ENCODE data around the gene ADORA1. TPM values are rescaled to one million over a fixed set of nuclear protein-coding genes. Genes with fewer than 3 reads are reported as not detected.

The ADORA1 gene
- total and polyA plus RNA-seq, 2 donors (not counting 1 experiment from before 2014, with no cell fraction given) = not detected

DNA sequence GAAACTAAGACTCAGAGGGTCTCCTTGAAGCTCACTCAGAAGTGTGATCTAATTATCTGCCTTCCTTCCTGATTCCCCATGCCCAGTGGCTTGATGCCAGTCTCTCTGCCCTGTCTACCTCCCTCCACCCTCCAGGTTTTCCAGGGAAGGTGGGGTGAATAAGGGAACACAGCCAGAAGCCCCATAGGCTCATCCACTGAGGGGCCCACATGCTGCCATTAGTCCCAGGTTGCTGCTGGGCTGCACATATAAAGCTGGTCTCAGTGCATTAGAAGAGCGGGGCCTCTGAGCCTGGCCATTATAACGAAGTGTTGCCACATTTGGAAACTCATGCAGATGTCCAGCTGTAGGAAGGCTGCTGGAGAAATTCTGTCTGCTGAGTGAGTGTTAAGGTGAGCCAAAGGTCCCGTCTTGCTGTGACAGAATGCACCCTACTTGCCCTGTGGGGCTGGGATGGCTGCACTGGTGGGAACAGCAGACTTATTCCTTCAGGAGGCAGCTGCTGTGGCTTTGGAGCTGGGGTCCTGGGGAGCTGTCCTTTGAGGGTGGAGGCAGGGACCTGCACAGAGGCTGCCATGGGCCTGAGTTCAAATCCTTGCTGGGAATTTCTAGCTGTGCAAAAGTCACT lies 2.9 kb downstream of the ADORA1 start:
- WGBS (ENCODE audit: insufficient coverage) = 78% methylated on average over 3 of the region's 3 CpGs
- H3K9me3 Mint-ChIP-seq (ENCODE audit: insufficient read depth) = no peaks in the 10 kb centered on the region
- no peaks in the 10 kb centered on the region for H3K36me3 ChIP-seq (replicated peaks in 1 of 2; ENCODE audit: control extremely low read depth in 1 of 2, control insufficient read depth in 1 of 2, extremely low read depth in 1 of 2, insufficient read depth in 2 of 2, low read length in 1 of 2)
- peaks cover 0 to 6% (median 0%) of the 10 kb centered on the region in 3 donors for H3K9me3 ChIP-seq (ENCODE audit: control extremely low read depth in 1 of 3, control insufficient read depth in 2 of 3, insufficient read depth in 1 of 3, low read length in 2 of 3)
- no peak overlapping the region for H3K9ac ChIP-seq (ENCODE audit: low read length)
- no peak overlapping the region for H3K4me3 Mint-ChIP-seq
- ATAC-seq (ENCODE audit: low read depth) (no peak), DNase-seq (no peak)
- H3K4me1 ChIP-seq (ENCODE audit: control insufficient read depth in 2 of 2, insufficient read depth in 2 of 2, low read length in 2 of 2) = peaks cover 7 to 12% of the 10 kb centered on the region in 2 donors
- POLR2A ChIA-PET = no interaction called here
- H3K27ac ChIP-seq (ENCODE audit: low read length in 2 of 2) = no peak overlapping the region
- peaks cover 0 to 37% (median 16%) of the 10 kb centered on the region in 4 experiments for H3K27me3 ChIP-seq (replicated peaks in 1 of 4; ENCODE audit: control extremely low read depth in 1 of 4, control insufficient read depth in 3 of 4, insufficient read depth in 4 of 4, low read length in 3 of 4)
- H4K20me1 ChIP-seq (ENCODE audit: control insufficient read depth, insufficient read depth, low read length, poor library complexity, severe bottlenecking) = no peaks in the 10 kb centered on the region
- peaks cover 45% of the 10 kb centered on the region for H3K27me3 Mint-ChIP-seq
- CTCF ChIA-PET = no interaction called here
- no peak overlapping the region for H3K4me3 ChIP-seq (ENCODE audit: control extremely low read depth in 1 of 5, extremely low read depth in 1 of 5, insufficient read depth in 1 of 5, low read depth in 2 of 5, low read length in 4 of 5)
- H3K4me1 Mint-ChIP-seq = peaks cover 9% of the 10 kb centered on the region
- H3K79me2 ChIP-seq (ENCODE audit: control insufficient read depth, insufficient read depth, low read length) = no peaks in the 10 kb centered on the region
- TF ChIP-seq, protein P1, sequence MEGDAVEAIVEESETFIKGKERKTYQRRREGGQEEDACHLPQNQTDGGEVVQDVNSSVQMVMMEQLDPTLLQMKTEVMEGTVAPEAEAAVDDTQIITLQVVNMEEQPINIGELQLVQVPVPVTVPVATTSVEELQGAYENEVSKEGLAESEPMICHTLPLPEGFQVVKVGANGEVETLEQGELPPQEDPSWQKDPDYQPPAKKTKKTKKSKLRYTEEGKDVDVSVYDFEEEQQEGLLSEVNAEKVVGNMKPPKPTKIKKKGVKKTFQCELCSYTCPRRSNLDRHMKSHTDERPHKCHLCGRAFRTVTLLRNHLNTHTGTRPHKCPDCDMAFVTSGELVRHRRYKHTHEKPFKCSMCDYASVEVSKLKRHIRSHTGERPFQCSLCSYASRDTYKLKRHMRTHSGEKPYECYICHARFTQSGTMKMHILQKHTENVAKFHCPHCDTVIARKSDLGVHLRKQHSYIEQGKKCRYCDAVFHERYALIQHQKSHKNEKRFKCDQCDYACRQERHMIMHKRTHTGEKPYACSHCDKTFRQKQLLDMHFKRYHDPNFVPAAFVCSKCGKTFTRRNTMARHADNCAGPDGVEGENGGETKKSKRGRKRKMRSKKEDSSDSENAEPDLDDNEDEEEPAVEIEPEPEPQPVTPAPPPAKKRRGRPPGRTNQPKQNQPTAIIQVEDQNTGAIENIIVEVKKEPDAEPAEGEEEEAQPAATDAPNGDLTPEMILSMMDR (IDR thresholded peaks at IDR 0.05) = no peak
- TF ChIP-seq EZH2 (IDR thresholded peaks at IDR 0.05; ENCODE audit: borderline replicate concordance, insufficient read depth, low read depth, low read length, poor library complexity, severe bottlenecking) = no peak
- H2AFZ ChIP-seq (ENCODE audit: insufficient read depth, low read depth, low read length, poor library complexity, severe bottlenecking) = no peak overlapping the region
- no peak overlapping the region for H3K27ac Mint-ChIP-seq
- H3K4me2 ChIP-seq (replicated peaks; ENCODE audit: low read depth, low read length, poor library complexity, severe bottlenecking) = no peak overlapping the region
- intact Hi-C loops (cut with micrococcal nuclease) = no loop called here

DNA sequence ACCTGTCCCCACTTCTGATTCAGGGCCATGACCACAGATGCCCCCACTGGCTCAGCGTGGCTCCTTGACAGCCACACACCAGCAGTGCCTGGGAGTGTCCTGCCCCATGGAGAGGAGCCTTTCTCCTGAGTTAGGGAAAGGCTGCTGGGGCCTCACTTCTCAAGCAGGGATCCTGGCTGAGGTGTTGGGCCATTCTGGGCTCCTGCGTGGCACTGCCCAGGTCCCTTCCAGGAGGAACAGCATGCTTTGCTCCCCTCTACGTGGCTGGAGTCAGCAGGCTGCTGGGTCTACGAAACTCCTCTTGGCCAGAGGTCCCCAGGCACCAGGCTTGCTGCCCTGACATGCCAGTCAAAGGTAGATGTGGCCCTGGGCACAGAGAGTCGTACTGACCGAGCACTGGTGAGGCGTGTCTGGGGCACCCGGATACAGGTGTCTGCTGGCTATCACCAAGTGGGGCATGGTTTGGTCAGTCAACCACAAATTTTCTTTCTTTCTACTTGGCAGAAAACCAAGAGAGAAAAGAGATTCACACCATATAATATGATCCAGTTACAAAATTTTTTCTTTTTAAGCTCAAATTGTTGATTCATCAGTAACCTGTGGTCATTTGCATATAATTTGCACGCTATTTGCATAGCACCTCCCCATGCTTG lies 4.1 kb downstream of the ADORA1 start:
- DNase-seq (no peak), ATAC-seq (ENCODE audit: low read depth) (no peak)
- no peak overlapping the region for H3K27ac ChIP-seq (ENCODE audit: low read length in 2 of 2)
- H3K4me3 ChIP-seq (ENCODE audit: control extremely low read depth in 1 of 5, extremely low read depth in 1 of 5, insufficient read depth in 1 of 5, low read depth in 2 of 5, low read length in 4 of 5) = no peak overlapping the region
- 95% methylated on average over 8 of the region's 9 CpGs for WGBS (ENCODE audit: insufficient coverage)
- CTCF ChIA-PET = no interaction called here
- TF ChIP-seq, protein P1 (IDR thresholded peaks at IDR 0.05) = no peak
- no peak for TF ChIP-seq EZH2 (IDR thresholded peaks at IDR 0.05; ENCODE audit: borderline replicate concordance, insufficient read depth, low read depth, low read length, poor library complexity, severe bottlenecking)
- no peaks in the 10 kb centered on the region for H3K36me3 ChIP-seq (replicated peaks in 1 of 2; ENCODE audit: control extremely low read depth in 1 of 2, control insufficient read depth in 1 of 2, extremely low read depth in 1 of 2, insufficient read depth in 2 of 2, low read length in 1 of 2)
- intact Hi-C loops (cut with micrococcal nuclease) = no loop called here
- no peak overlapping the region for H3K4me3 Mint-ChIP-seq
- no peaks in the 10 kb centered on the region for H3K79me2 ChIP-seq (ENCODE audit: control insufficient read depth, insufficient read depth, low read length)
- H3K4me2 ChIP-seq (replicated peaks; ENCODE audit: low read depth, low read length, poor library complexity, severe bottlenecking) = no peak overlapping the region
- peaks cover 39% of the 10 kb centered on the region for H3K27me3 Mint-ChIP-seq
- no peak overlapping the region for H2AFZ ChIP-seq (ENCODE audit: insufficient read depth, low read depth, low read length, poor library complexity, severe bottlenecking)
- H3K27ac Mint-ChIP-seq = no peak overlapping the region
- H4K20me1 ChIP-seq (ENCODE audit: control insufficient read depth, insufficient read depth, low read length, poor library complexity, severe bottlenecking) = no peaks in the 10 kb centered on the region
- POLR2A ChIA-PET = no interaction called here
- peaks cover 20% of the 10 kb centered on the region for H3K4me1 Mint-ChIP-seq
- H3K27me3 ChIP-seq (replicated peaks in 1 of 4; ENCODE audit: control extremely low read depth in 1 of 4, control insufficient read depth in 3 of 4, insufficient read depth in 4 of 4, low read length in 3 of 4) = peaks cover 0 to 30% (median 12%) of the 10 kb centered on the region in 4 experiments
- H3K9me3 ChIP-seq (ENCODE audit: control extremely low read depth in 1 of 3, control insufficient read depth in 2 of 3, insufficient read depth in 1 of 3, low read length in 2 of 3) = peaks cover 0 to 6% (median 0%) of the 10 kb centered on the region in 3 donors
- H3K4me1 ChIP-seq (ENCODE audit: control insufficient read depth in 2 of 2, insufficient read depth in 2 of 2, low read length in 2 of 2) = peaks cover 14 to 21% of the 10 kb centered on the region in 2 donors
- H3K9ac ChIP-seq (ENCODE audit: low read length) = no peak overlapping the region
- no peaks in the 10 kb centered on the region for H3K9me3 Mint-ChIP-seq (ENCODE audit: insufficient read depth)

Measured in B cell (primary cell).